Measurements from ENCODE around the gene PDE4D. TPM values are rescaled to one million over a fixed set of nuclear protein-coding genes. Genes with fewer than 3 reads are reported as not detected.
"Not testable (repeated sequence)": the region's sequence is repeated elsewhere in the genome, so short reads cannot be mapped to it uniquely, and the experiment has no call there.

The PDE4D gene
- polyA plus RNA-seq, 3 donors = 1.3 to 22.7 (median 11.0) TPM

DNA sequence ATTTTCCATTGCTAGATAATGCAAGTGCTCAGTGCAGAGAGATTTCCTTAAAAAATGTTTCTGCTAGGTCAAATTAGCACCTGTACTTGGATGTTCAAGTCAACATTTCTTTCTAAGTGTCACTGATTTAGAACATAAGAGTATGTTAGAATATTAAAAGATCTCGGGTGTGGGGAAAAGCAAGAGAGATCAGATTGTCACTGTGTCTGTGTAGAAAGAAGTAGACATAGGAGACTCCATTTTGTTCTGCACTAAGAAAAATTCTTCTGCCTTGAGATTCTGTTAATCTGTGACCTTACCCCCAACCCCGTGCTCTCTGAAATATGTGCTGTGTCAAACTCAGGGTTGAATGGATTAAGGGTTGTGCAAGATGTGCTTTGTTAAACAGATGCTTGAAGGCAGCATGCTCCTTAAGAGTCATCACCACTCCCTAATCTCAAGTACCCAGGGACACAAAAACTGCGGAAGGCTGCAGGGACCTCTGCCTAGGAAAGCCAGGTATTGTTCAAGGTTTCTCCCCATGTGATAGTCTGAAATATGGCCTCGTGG, 429.8 kb downstream of the PDE4D start:
- H3K27ac ChIP-seq (ENCODE audit: low read depth, low read length) = not testable (repeated sequence)
- WGBS, 3 donors = 75 to 83% (median 76%) methylated on average over 3 to 4 of the region's 4 CpGs

DNA sequence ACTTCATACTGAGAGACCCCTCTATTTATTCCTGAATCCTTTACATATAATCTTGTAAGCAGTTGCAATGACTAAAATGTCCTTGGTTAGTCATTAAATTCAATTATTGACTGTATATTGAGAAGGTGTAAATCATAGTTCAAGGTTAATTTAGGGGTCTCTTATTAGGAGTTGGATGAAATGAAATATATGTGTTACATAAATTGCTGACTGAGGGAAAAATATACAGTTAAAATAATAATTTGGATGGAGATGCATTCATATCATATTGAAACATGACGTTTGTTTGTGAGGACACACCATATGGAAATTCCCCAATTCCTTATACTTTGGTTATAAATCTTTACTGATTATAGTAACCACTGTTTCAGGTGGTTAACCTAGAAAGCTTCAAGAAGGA, 430.6 kb downstream of the PDE4D start:
- 58 to 89% (median 82%) methylated on average over 1 of the region's 1 CpG for WGBS, 3 donors

DNA sequence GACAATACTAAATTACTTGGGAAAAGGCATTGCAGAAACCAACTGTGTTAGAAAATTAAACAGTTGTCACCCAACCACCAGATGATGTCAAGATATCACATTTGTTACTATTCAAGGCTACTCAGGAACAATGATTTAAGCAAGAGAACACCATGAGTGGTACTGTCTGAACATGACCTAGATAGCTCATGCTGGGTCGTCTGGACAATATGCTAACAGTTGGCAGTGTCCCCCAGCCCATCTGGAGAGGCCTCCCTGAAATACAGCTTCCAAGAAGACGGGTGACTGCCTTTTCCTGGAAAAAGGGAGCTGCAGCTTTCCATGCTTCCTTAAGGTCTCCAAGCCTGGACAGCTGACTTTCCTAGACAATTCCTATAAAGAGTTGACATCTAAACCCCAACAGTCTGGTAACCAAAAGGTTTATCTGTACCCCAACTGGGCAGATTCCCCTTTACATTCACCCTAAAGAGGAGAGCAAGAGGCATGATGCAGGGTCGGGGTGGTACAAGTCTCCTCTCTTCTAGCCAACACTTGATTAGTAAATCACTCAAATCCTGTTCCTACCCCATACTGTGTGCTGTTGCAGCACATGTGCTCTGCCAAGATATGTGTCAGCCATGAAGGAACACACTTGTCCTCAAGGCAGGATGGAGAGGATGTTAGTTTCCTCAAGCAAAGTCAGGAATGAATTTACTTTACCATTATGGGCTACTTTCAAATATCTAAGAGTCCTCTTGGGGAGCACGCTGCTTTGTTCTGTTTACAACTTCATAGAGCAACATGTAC, 433.0 kb downstream of the PDE4D start:
- no peak overlapping the region for H3K27ac ChIP-seq (ENCODE audit: low read depth, low read length)

More for the DNA sequence above, 430.6 kb downstream of the PDE4D start:
- no peak overlapping the region for H3K27ac ChIP-seq (ENCODE audit: low read depth, low read length)

DNA sequence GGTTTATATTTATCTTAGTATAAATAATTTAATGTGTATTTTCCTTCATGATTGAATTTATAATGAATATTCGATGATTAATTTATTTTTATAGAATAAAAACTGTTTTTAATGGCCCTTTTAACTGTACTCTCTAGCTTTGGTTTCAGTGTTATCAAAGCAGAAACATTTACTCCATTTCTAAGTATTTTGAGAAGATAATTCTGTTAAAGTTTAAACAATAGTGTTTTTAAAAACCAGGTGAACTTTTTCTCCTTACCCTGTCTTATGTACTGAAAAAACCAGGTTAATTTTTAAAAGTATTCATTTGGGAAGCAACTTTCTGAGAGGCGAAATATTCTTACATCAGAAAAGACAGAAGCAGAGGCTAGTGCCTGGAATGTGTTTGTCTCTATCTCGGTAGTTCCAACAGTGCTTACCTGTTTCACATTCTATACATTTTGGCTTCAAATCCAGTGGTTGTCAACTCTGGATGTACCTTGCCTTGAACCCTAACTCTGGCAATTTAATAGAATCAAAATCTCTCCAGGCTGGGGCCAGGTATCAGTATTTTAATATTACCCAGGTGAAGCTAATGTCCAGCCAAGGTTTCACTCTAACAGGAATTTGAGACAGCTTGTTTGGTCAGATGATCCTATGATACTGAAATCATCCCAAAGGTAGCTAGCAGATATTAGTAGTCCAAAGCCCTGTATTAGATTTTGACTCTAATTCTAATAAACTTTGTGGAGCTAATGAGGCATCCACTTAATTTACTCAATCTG, 434.4 kb downstream of the PDE4D start:
- 21 to 94% (median 91%) methylated on average over 3 of the region's 3 CpGs for WGBS, 3 donors
- H3K27ac ChIP-seq (ENCODE audit: low read depth, low read length) = no peak overlapping the region

More for the DNA sequence above, 433.0 kb downstream of the PDE4D start:
- 69 to 78% (median 71%) methylated on average over 4 of the region's 4 CpGs for WGBS, 3 donors

DNA sequence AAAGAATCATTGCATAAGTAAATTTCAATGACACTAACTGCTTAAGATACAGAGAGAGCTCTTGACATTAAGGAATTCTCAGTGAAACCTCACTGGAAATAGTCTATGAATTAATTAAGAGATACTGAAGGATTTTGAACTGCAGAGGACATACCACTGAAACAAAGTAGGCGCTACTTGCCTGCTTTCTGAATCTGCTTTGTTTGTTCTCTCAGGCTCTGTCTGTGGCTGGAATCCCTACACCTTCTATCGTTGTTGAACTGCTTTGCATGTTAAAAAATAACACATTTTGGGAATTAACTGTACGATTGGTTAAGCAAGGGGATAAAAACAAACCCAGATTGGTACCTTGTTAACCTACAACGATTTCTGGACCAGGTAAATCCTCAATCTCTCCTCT, 435.2 kb downstream of the PDE4D start:
- WGBS, 3 donors = 32 to 88% (median 81%) methylated on average over 4 of the region's 4 CpGs
- H3K27ac ChIP-seq (ENCODE audit: low read depth, low read length) = no peak overlapping the region

DNA sequence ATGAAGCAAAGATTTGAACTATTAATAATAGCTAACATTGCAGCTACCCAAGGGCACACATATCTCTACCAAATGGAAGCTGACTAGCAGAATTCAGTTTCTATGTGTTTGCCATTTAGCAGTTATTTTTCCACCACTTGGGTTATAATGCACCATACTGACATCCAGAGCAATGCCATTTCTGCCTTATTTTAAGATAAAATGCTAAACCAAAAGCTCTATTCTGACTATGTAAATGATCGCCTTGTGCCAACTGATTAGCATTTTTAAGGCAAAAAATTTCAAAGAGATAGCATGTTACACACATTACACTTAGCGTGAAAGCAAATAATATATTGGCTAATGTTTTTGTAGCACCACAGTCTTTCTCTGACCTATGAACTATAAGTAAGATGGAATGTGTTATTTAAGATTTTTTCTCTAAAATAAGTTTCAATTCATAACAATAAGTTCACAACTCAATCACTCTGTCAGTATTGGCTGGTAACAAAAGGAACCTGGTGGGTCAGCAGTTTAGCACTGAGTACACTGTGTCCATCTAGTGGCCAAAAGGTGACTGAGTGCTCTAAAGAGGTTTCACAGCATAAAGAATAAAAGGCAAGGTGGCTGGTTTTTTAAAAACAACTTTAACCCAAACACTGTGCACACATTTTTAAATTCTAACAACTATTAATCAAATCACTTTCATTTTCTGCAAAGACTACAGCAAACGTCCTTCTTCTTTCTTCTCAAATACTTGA, 443.5 kb downstream of the PDE4D start:
- H3K27ac ChIP-seq (ENCODE audit: low read depth, low read length) = no peak overlapping the region
- WGBS, 3 donors = 85 to 90% (median 88%) methylated on average over 3 of the region's 3 CpGs

DNA sequence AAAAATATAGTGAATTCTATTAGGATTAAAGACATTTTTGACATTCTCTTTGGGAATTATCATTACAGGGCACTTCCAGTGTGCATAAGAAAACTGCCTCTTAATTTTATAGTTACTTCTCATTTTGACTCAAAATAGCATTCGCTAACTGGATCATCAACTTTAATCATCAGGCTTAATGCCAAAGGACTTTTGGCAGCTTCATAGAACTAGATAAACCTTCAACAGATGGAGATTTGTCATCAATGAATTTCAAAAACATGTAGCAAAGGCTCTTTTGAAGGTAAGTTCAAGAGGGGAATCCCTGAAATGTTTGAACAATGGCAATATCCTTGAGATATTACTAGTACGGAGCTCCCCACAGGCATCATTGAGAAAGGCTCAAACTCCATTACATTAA, 447.2 kb downstream of the PDE4D start:
- WGBS, 3 donors = 58 to 75% (median 74%) methylated on average over 2 of the region's 2 CpGs
- H3K27ac ChIP-seq (ENCODE audit: low read depth, low read length) = no peak overlapping the region

DNA sequence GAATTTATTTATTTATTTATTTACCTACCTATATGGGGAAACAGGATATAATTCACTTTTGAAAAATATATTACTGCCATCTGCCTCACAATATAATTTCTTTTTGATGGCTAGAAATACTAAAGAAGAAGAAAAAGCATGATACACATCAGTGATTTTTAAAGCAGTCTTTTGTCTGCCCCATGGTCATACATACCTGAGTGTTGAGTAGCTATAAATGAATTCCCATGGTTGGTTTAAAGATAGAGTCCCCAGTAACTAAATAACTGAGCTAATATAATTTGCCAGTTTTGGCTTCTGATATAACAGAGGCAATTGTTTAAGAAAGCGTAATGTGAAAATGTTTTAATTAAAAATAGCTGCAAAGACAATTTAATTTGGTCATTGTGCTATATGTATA, 447.8 kb downstream of the PDE4D start:
- 96 to 99% (median 98%) methylated on average over 1 of the region's 1 CpG for WGBS, 3 donors
- H3K27ac ChIP-seq (ENCODE audit: low read depth, low read length) = no peak overlapping the region

DNA sequence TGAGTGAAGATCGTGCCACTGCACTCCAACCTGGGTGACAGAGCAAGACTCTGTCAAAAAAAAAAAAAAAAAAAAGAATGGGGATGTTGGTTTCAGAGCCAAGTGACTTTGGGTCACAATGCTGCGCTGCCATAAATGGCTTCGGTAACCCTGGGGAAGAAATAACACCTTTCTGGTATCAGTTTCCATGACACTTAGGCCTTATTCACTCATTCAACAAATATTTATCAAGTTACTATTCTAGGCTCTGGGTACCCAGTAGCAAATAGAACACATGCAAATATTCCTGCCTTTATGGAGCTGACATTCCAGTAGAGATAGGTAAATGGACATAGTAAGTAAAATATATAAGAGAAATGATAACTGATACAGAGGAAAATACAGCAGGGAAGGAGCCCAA, 454.2 kb downstream of the PDE4D start:
- WGBS, 3 donors = 62 to 97% (median 94%) methylated on average over 3 of the region's 3 CpGs
- no peak overlapping the region for H3K27ac ChIP-seq (ENCODE audit: low read depth, low read length)

DNA sequence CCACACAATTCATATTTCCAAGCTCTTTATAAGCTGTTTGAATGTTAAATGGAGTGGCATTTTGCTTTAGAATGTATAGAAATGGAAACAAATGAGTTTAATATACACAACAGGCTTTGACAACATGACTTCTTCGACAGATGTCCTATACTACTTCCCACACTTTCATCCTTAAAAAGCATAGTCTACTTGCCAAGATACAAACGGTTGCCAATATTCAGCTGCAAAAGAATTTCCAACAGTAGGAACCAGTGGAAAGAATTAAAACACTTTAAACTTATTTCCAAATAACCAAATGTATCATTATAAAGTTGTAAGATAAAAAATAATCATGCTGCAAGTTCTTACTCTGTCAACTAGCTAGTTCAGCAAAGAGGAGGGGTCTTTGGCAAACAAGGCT, 456.4 kb downstream of the PDE4D start:
- WGBS, 3 donors = 59 to 84% (median 60%) methylated on average over 2 of the region's 2 CpGs

DNA sequence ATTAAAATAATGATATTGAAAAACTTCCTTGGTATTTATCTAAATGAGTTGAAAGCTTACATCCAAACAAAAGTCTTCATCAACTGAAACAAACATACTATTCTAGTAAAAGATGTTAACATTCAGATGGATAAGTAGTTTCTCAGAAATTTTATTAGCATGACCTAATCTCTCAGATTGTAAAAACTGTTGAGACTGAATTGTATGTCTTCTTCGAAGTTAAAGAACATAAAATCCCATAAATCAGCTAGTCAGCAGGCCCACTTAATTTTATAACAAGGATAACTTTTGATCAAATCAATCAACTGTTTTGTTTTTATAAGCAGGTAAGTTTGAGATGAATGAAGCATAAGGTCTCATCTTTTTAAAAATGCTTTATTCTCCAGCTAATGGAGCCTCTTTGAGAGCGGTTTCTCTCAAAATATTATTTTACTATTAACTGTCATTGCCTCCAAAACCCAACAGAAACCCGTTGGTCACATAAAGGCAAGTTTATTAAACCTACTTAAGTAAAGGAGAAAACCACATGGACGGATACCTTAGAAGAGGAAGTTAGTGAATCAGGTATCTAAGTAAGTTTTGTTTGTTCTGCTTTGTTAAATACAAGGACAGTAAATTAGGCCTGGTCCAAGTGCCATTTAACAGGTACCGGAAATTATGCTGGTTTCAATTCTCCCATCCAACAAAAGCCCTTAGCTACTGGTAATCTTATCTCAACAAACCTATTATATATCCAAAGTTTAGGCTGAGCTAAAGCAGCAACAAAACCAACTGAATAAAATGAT, 457.0 kb downstream of the PDE4D start:
- 74 to 80% (median 80%) methylated on average over 5 of the region's 5 CpGs for WGBS, 3 donors
- H3K27ac ChIP-seq (ENCODE audit: low read depth, low read length) = no peak overlapping the region

More for the DNA sequence above, 456.4 kb downstream of the PDE4D start:
- H3K27ac ChIP-seq (ENCODE audit: low read depth, low read length) = no peak overlapping the region

DNA sequence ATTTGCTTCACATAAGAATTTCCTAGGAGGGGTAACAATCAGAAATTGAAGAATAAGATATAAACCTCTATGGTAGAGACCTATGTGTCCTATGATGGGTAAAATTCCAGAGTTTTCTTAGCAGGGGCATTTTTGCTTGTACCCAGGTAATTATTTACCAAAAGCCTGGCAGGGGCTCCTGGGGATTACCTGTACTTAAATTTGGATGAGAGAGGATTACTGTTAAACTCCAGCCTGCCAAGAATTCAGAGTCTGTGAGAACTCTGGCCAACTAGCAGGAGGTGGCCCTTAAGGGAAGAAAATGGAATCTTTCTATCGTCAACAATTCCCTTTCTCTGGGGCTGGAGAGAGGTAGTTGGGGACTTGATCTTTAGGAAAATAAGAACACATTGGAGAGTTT, 460.4 kb downstream of the PDE4D start:
- 79 to 100% (median 84%) methylated on average over 1 of the region's 1 CpG for WGBS, 3 donors
- H3K27ac ChIP-seq (ENCODE audit: low read depth, low read length) = no peak overlapping the region

DNA sequence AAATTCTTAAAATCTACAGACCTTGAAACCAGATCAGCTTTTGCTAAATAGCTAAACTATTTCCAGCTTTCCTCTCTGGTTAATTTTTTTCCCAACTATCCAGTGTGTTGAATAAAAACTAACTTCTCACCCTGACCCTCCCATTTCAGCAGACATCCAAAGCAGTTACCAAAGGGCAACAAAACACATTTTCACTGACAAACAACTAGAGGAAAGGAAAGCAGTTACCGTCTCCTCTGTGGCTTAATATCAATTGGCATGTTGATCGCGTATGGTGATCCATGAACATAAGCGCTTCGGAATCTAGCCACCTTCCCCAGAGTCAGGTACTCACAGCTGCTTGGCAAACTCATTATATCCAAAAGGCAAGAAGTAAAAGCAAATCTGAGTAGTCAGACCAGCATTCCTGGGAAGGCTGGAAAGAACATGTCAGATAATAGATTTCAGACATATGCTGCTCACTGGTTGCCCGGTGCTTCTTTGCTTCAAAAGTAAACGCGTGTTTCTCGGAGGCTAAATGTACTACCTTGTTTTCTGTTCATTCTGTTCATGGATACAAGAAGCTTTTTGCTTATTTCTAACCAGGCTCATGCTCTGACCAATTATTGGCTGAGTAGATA, 463.4 kb downstream of the PDE4D start:
- no peak overlapping the region for H3K27ac ChIP-seq (ENCODE audit: low read depth, low read length)
- 90 to 97% (median 97%) methylated on average over 9 of the region's 9 CpGs for WGBS, 3 donors

DNA sequence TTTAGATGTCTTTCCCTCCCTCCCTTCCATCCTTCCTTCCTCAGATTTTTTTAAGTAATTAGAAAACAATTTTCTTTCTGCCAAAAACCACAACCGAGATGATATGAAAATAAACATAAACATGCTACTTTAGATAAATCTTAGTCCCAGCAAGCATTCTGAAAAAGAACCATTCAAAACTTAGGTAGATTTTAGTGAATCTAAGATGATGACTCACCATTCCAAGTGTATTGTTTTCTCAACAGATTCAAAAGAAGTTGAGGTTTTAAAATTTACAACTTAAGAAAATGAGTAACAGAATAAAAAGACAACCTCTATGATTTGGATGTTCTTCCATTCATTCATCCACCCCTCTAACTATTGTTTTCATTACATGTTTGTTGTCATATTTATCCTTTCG, 465.1 kb downstream of the PDE4D start:
- 81 to 89% (median 87%) methylated on average over 2 of the region's 2 CpGs for WGBS, 3 donors
- H3K27ac ChIP-seq (ENCODE audit: low read depth, low read length) = no peak overlapping the region

DNA sequence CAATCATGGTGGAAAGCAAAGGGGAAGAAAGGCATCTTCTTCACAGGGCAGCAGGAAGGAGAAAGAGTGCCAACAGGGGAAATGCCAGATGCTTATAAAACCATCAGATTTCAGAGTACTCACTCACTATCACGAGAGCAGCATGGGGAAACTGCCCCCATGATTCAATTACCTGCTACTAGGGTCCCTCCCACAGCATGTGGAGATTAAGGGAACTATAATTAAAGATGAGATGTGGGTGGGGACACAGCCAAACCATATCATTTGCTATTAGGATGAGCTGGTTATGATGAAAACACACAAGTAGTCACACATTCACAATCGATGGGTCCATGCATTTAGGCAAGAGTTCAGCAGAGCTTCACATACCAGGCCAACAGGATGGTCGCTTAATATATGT, 469.0 kb downstream of the PDE4D start:
- H3K27ac ChIP-seq (ENCODE audit: low read depth, low read length) = no peak overlapping the region
- WGBS, 3 donors = 84 to 93% (median 86%) methylated on average over 3 of the region's 3 CpGs

DNA sequence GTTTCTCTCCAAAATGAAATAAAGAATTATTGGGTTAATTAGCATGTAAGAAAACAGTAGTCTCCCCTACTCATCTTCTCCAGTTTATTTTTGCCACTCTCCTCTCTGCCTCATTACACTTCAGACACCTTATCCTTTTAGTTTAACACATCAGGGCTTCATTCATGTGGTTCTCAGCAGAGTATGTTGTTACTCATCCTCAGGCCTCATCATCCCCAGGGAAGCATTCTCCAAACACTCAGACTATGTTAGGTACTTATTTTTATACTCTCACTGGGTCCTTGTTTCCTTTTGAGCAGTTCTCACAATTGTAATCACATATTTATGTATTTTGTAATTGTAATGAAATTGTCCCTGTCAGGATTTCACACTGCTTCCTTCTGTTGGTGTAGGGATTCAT, 470.5 kb downstream of the PDE4D start:
- no peak overlapping the region for H3K27ac ChIP-seq (ENCODE audit: low read depth, low read length)

DNA sequence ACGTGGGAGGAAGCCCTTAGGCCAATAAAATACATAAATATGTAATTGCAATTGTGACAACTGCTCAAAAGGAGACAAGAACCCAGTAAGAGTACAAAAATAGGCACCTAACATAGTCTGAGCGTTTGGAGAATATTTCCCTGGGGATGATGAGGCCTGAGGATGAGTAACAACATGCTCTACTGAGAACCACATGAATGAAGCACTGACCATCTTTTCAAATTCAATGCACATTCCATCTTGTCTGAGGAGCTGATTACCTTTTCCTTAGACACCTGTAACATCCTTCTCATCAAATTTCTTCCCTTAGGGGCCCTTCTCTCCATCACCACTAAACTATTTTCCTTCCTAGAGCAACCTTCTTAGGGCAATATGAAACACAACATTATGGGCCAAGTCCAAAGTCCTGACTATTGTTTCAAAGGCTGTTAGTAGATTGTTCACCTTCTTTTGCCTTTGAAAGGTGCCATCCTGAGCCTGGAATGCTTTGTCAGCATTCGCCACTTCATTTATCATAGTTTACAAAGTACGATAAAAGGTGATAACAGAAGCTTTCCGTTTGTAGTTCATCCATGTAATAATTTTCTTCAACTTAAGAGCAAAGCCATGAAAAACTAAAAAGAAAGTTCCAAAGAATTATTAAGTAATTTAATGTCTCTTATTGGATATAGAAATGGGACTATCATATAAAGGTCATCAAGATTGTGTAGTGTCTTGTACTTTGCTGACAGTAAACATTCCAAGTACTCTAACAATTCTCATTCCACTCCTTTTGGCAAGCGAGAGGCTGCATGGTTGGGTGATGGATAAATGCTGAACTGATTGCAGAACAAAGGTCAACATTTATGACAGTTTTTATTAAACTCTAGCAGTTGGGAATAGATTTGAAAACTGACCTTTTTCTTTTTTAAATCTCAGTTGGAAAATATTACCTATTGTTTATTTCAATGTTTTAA, 471.3 kb downstream of the PDE4D start:
- 56 to 77% (median 73%) methylated on average over 6 of the region's 6 CpGs for WGBS, 3 donors
- H3K27ac ChIP-seq (ENCODE audit: low read depth, low read length) = no peak overlapping the region

Data from adipose tissue (tissue), 3 donors.